ENCODE measurements around the gene RAB7A.

DNA sequence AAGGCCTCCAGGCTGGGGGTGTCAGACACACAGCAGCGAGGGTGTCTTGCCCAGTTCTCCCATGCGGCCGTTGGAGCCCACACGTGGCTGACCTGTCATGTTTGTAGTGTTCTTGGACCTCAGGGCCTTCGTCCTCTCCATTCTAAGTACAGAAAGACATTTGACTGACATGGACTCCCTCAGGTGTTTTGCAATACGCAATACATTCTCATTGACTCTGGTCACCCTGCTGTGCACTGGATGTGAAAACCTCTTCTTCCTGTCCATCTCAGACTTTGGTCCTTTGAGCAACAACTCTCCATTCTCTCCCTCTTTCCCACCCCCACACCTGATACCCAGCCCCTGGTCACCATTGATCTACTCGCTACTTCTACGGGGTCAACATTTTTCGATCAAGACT is 124.6 kb downstream of the RAB7A start:
- TF ChIP-seq CTCF (IDR thresholded peaks at IDR 0.05 in 2 of 3, conservative IDR thresholded peaks at IDR 0.05 in 1 of 3; ENCODE audit: borderline replicate concordance in 1 of 3, insufficient read depth in 1 of 3, low read depth in 2 of 3, low read length in 2 of 3) (no peak), SP1 (IDR thresholded peaks at IDR 0.05; ENCODE audit: low read depth) (no peak)

Data from HCT116 (cell line).